Right lobe of liver (tissue), 6 donors: ENCODE data around the gene SERHL2. TPM values are rescaled to one million over a fixed set of nuclear protein-coding genes. Genes with fewer than 3 reads are reported as not detected.

Experiments
- ATAC-seq, 4 donors: fragments of 200-7000 bp; cut with Tn5 transposase; one replicate each; pipeline ENCODE4 v1.9.1; 2020; ENCODE audit warnings: mild to moderate bottlenecking in 4 of 4, moderate library complexity in 4 of 4
- DNase-seq, 3 donors: peaks; one replicate each; pipeline ENCODE4 v3.0.0-alpha.2; 2020
- H3K27ac ChIP-seq, 3 donors: fragments of 200-600 bp; one replicate each; pipeline ENCODE4 v1.8.0; 2022
- H3K27me3 ChIP-seq, 2 donors: fragments of 200-600 bp; one replicate each; pipeline ENCODE4 v1.8.0; 2022
- H3K36me3 ChIP-seq, 4 donors: fragments of 200-600 bp; sonication (generic) in 1 of 4; one replicate each; pipeline versions ENCODE4 v1.5.1 to v1.8.0; 2017 to 2022; ENCODE audit warnings: control low read depth in 1 of 4
- H3K4me1 ChIP-seq, 4 donors: fragments of 200-600 bp; sonication (generic) in 1 of 4; one replicate each; pipeline versions ENCODE4 v1.5.1 to v1.8.0; 2017 to 2022; ENCODE audit warnings: control low read depth in 1 of 4
- H3K4me3 ChIP-seq, 3 donors: fragments of 200-600 bp; one replicate each; pipeline ENCODE4 v1.8.0; 2022
- H3K9me3 ChIP-seq, 4 donors: fragments of 200-600 bp; sonication (generic) in 1 of 4; one replicate each; pipeline versions ENCODE4 v1.5.1 to v1.8.0; 2017 to 2022; ENCODE audit warnings: control low read depth in 1 of 4
- POLR2A ChIP-seq: fragments of 450-650 bp; IDR thresholded peaks from one replicate; pipeline ENCODE4 v1.6.1; 2017; ENCODE audit warnings: antibody characterized with exemption, mild to moderate bottlenecking
- WGBS: methylation state at CpG from one replicate; pipeline ENCODE4 v1.1.6; 2018; ENCODE audit warnings: low coverage, low lambda C conversion rate; ENCODE audit not compliant: insufficient coverage; ENCODE audit errors: missing lambda C conversion rate; 5-methylcytosine and 5-hydroxymethylcytosine counted together
- intact Hi-C, 2 donors: fragments of 100-400 bp; cut with DNase I; formaldehyde crosslinking; loops; one replicate each; pipeline versions ENCODE4 v1.11.2 to v1.14.1; 2022
- total RNA-seq, 6 experiments: library from RNA; depleted of rRNA in 2 of 6; stranded (reverse); fragments of >200 nt in 2 of 6; fragmentation: NEBNext Ultra II Directional in 3 of 6; extraction: Animal tissue kit (Norgen Biotek cat#: 25700) in 3 of 6; gene quantifications; one replicate each; pipeline versions ENCODE4 v1.1.0 to v1.2.4, GENCODE V29; 2016 to 2023
- TF ChIP-seq, protein P1 (sequence below), 4 donors: fragments of 200-600 bp in 3 of 4; fragments of 450-650 bp in 1 of 4; IDR thresholded peaks; one replicate each; pipeline versions ENCODE4 v1.5.1 to v1.8.0; 2016 to 2022; ENCODE audit warnings: antibody characterized with exemption in 4 of 4, mild to moderate bottlenecking in 2 of 4
- donor health status: DM: no; HTN: yes; CAD: no.
- donor health status: DM: no; HTN: no; CAD: no.
- donor health status: DM: no; HTN: no; CAD: no.
- donor health status: DM: no; HTN: yes; CAD: no.
- donor health status: DM: no; HTN: yes; CAD: no.

The SERHL2 gene
- total RNA-seq, 6 experiments from 2014 or later: 0.29 to 2.9 (median 0.80) TPM

- intact Hi-C loops: no loop called here
- H3K4me1 ChIP-seq: peaks cover 0 to 21% (median 11%) of the 10 kb centered on the region in 4 donors
- no peak overlapping the region for H3K27ac ChIP-seq
- DNase-seq (no peak), ATAC-seq (no peak)
- no peaks in the 10 kb centered on the region for H3K36me3 ChIP-seq
- H3K27me3 ChIP-seq: no peaks in the 10 kb centered on the region
- WGBS: 85% methylated on average over 11 of the region's 11 CpGs
- TF ChIP-seq POLR2A: no peak
- TF ChIP-seq, protein P1, sequence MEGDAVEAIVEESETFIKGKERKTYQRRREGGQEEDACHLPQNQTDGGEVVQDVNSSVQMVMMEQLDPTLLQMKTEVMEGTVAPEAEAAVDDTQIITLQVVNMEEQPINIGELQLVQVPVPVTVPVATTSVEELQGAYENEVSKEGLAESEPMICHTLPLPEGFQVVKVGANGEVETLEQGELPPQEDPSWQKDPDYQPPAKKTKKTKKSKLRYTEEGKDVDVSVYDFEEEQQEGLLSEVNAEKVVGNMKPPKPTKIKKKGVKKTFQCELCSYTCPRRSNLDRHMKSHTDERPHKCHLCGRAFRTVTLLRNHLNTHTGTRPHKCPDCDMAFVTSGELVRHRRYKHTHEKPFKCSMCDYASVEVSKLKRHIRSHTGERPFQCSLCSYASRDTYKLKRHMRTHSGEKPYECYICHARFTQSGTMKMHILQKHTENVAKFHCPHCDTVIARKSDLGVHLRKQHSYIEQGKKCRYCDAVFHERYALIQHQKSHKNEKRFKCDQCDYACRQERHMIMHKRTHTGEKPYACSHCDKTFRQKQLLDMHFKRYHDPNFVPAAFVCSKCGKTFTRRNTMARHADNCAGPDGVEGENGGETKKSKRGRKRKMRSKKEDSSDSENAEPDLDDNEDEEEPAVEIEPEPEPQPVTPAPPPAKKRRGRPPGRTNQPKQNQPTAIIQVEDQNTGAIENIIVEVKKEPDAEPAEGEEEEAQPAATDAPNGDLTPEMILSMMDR (IDR thresholded peaks at IDR 0.05): no peak
- H3K4me3 ChIP-seq: no peak overlapping the region
- no peaks in the 10 kb centered on the region for H3K9me3 ChIP-seq
Observed at GRCh38 chr22:42608136-42608822, 54.5 kb downstream of the SERHL2 start.

DNA sequence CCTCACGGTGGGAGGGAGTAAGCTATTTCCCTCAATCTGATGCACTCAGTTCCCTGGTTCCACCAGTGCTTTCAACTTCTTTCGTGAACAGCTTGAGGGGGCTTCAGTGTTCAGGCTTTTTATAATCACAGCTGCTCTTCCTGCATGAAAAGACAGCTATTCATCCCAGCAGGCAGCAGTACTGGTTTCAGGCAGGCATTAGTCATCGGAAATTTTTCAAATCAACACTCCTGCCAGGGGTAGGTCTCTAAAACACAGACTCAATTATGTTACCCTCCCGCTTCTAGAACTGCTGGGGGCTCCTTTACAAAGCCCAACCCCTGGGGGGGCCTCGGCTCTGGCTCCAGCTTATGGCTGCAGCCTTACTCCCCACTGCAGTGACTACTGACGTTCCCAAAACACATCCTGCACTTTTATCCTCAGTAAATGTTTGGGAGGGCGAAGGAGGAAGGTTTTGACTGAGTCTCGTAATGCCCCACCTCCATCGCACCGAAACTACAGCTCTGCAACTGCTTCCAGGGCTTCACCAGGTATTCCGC, 55.1 kb downstream of the SERHL2 start:
- Histone ChIP-seq H3K9me3 (no peaks in the 10 kb centered on the region), H3K27me3 (no peaks in the 10 kb centered on the region), H3K27ac (no peak overlapping the region), H3K36me3 (no peaks in the 10 kb centered on the region), H3K4me1 (peaks cover 0 to 24% (median 15%) of the 10 kb centered on the region in 4 donors), H3K4me3 (no peak overlapping the region)
- TF ChIP-seq POLR2A: no peak
- TF ChIP-seq, protein P1 (IDR thresholded peaks at IDR 0.05): no peak
- WGBS: 45% methylated on average over 3 of the region's 11 CpGs
- DNase-seq (no peak), ATAC-seq (no peak)
- intact Hi-C loops: no loop called here

GRCh38 chr22:42610186-42610585, 56.4 kb downstream of the SERHL2 start:
- Histone ChIP-seq H3K9me3 (no peaks in the 10 kb centered on the region), H3K36me3 (no peaks in the 10 kb centered on the region), H3K4me3 (no peak overlapping the region), H3K4me1 (peaks cover 0 to 24% (median 15%) of the 10 kb centered on the region in 4 donors), H3K27ac (no peak overlapping the region), H3K27me3 (no peaks in the 10 kb centered on the region)
- DNase-seq: no peak
- TF ChIP-seq POLR2A: no peak
- TF ChIP-seq, protein P1 (IDR thresholded peaks at IDR 0.05): no peak
- WGBS: 49% methylated on average over 5 of the region's 5 CpGs
- intact Hi-C loops: no loop called here
- ATAC-seq: no peak

DNA sequence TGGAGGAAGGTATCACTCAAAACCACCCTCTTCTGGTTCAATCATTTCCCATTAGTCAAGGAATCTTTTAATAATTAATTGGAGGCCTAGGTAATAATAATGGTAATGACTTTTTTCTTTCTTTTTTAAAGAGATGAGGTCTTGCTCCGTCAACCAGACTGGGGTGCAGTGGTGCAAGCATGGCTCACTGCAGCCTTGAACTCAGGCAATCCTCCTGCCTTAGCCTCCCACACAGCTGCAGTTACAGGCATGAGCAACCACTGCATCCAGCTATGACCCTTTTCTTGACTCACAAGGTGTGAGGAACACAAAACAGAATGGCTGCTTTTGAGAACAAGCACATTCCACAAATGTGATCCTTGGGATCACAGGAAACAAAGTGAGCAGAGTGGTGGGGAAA, 57.3 kb downstream of the SERHL2 start:
- H3K36me3 ChIP-seq: no peaks in the 10 kb centered on the region
- intact Hi-C loops: no loop called here
- H3K4me1 ChIP-seq: peaks cover 0 to 28% (median 17%) of the 10 kb centered on the region in 4 donors
- TF ChIP-seq, protein P1 (IDR thresholded peaks at IDR 0.05): no peak
- TF ChIP-seq POLR2A: no peak
- H3K27me3 ChIP-seq: no peaks in the 10 kb centered on the region
- WGBS: 86% methylated on average over 1 of the region's 1 CpG
- no peaks in the 10 kb centered on the region for H3K9me3 ChIP-seq
- H3K27ac ChIP-seq: no peak overlapping the region
- DNase-seq: no peak
- no peak for ATAC-seq
- H3K4me3 ChIP-seq: no peak overlapping the region
